ENCODE results near the gene ZBTB16.

Gene ZBTB16

DNA sequence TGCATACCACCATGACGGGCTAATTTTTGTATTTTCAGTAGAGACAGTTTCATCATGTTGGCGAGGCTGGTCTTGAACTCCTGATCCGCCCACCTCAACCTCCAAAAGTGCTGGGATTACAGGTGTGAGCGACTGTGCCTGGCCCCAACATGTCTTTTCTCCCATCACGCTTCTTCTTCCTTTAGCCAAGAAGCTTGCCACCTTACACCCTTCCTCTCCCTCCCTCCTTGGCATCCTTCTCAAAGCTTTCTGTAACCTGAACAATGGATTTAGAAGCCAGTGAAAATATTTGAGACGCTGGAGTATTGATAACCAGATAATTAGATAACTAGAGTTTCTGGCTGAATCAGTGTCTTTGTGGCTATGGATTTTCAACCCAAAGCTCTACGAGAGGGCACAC is 225.4 kb downstream of the ZBTB16 start:
- no peak for DNase-seq (ENCODE audit: low spot score)
- TF ChIP-seq, protein P1, sequence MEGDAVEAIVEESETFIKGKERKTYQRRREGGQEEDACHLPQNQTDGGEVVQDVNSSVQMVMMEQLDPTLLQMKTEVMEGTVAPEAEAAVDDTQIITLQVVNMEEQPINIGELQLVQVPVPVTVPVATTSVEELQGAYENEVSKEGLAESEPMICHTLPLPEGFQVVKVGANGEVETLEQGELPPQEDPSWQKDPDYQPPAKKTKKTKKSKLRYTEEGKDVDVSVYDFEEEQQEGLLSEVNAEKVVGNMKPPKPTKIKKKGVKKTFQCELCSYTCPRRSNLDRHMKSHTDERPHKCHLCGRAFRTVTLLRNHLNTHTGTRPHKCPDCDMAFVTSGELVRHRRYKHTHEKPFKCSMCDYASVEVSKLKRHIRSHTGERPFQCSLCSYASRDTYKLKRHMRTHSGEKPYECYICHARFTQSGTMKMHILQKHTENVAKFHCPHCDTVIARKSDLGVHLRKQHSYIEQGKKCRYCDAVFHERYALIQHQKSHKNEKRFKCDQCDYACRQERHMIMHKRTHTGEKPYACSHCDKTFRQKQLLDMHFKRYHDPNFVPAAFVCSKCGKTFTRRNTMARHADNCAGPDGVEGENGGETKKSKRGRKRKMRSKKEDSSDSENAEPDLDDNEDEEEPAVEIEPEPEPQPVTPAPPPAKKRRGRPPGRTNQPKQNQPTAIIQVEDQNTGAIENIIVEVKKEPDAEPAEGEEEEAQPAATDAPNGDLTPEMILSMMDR (IDR thresholded peaks at IDR 0.05; ENCODE audit: extremely low read depth, insufficient read depth, missing control alignments), result no peak
- in situ Hi-C loops (cut with MboI; ENCODE audit: low pct_unique_long_range_greater_than_20kb, low sequenced_read_pairs, unreplicated experiment), result no loop called here

DNA sequence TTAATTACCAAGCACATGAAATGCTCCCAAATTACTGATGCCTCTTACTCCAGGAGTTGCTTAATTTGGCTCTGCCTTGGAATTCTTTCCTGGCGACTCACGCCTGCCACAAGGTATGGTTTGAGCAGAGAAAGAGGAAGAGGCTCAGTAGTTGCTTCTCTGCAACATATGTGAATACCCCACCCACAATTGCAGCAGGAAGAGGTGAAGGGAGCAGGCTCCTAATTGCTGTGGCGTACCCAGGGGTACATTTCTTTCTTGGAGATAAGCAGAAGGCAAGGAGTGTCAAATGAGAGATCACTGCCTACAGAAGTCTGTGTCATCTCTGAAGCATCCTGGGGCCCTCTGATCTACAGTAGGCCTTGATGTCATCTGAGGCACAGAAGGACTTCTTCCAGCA is 226.1 kb downstream of the ZBTB16 start:
- no peak for DNase-seq (ENCODE audit: low spot score)
- in situ Hi-C loops (cut with MboI; ENCODE audit: low pct_unique_long_range_greater_than_20kb, low sequenced_read_pairs, unreplicated experiment), result no loop called here
- TF ChIP-seq, protein P1 (IDR thresholded peaks at IDR 0.05; ENCODE audit: extremely low read depth, insufficient read depth, missing control alignments), result no peak

DNA sequence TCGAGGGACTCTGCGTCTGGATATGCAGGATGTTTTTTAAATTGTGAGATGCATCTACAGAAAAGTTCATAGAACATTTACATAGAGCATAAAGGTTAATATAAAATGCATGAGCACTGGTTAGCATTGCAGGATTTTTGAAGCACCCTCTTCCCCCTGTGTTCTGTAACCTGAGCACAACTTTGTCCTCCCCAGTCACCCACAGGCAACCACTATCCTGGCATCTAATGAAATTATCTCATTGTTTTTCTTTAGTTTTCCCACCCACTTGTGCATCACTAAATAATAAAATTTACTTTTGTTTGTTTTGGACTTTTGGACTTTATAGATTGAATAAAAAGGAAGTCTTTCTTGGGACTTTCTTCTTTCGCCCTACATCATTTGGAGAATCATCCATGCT is 226.7 kb downstream of the ZBTB16 start:
- DNase-seq (ENCODE audit: low spot score), result no peak
- TF ChIP-seq, protein P1 (IDR thresholded peaks at IDR 0.05; ENCODE audit: extremely low read depth, insufficient read depth, missing control alignments), result no peak
- in situ Hi-C loops (cut with MboI; ENCODE audit: low pct_unique_long_range_greater_than_20kb, low sequenced_read_pairs, unreplicated experiment), result no loop called here

DNA sequence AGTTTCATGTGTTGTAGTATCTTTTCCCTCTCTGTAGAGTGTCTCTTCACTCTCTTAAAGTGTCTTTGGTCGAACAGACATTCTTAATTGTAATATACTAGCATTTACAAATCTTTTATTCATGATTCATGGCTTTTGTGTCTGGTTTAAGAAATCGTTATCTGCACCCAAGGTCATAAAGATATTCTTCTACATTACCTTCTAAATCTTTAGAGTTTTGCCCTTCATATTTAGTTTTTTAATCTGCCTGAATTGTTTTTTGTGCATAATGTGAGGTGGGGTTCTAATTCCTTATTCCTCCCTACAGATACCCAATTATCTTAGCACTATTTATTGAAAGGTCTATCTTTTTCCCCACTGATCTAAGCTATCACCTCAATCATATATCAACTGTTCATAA is 227.6 kb downstream of the ZBTB16 start:
- TF ChIP-seq, protein P1 (IDR thresholded peaks at IDR 0.05; ENCODE audit: extremely low read depth, insufficient read depth, missing control alignments), result no peak
- in situ Hi-C loops (cut with MboI; ENCODE audit: low pct_unique_long_range_greater_than_20kb, low sequenced_read_pairs, unreplicated experiment), result no loop called here
- DNase-seq (ENCODE audit: low spot score), result no peak

DNA sequence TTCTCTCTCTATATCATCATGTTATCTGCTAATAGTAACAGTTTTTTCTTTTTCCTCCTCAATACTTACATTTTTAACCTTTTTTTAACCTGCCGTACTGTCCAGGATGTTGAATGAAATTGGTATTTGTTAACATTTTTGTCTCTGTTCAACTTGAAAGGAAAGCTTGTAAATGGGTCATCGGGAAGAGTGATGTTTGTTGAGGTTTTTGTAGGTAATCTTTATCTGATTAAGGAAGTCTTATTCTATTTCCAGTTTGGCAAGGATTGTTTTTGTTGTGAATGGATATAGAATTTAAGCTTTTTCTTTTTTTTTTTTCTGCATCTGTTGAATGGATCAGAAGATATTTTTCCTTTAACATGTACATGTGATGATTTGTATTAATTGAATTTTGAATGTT is 228.6 kb downstream of the ZBTB16 start:
- no peak for DNase-seq (ENCODE audit: low spot score)
- in situ Hi-C loops (cut with MboI; ENCODE audit: low pct_unique_long_range_greater_than_20kb, low sequenced_read_pairs, unreplicated experiment), result no loop called here
- TF ChIP-seq, protein P1 (IDR thresholded peaks at IDR 0.05; ENCODE audit: extremely low read depth, insufficient read depth, missing control alignments), result no peak

DNA sequence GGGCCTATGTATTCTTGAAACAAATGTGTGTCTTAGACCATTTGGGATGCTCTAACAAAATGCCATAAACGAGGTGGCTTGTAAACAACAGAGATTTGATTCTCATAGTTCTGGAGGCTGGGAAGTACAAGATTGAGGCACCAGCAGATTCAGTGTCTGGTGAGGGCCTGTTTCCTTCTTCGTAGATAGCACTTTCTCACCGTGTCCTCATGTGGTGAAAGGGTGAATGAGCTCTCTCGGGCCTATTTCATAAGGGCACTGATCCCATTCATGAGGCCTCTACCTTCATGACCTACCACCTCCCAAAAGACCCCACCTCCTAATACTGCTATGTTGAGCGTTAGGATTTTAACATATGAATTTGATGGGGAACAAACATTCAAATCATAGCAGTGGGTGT is 230.3 kb downstream of the ZBTB16 start:
- TF ChIP-seq, protein P1 (IDR thresholded peaks at IDR 0.05; ENCODE audit: extremely low read depth, insufficient read depth, missing control alignments), result no peak
- in situ Hi-C loops (cut with MboI; ENCODE audit: low pct_unique_long_range_greater_than_20kb, low sequenced_read_pairs, unreplicated experiment), result no loop called here
- DNase-seq (ENCODE audit: low spot score), result no peak
